GM19240 (cell line): ENCODE data around the gene SMIM26.
"Not testable (repeated sequence)": the region's sequence is repeated elsewhere in the genome, so short reads cannot be mapped to it uniquely, and the experiment has no call there.

Experiments used
- DNase-seq: peaks from one replicate; pipeline ENCODE4 v3.0.0; 2011; ENCODE audit warnings: low spot score; ENCODE audit not compliant: insufficient read length

SMIM26 gene

GRCh38 chr20:18566892-18567738 is at the start of gene SMIM26:
Gene SMIM26, plus strand, starts transcription at chr20:18567432. Its CDS starts 47 bp downstream, at chr20:18567479.
- peak; percentile 93 for DNase-seq

- not testable (repeated sequence) for DNase-seq
Measured at GRCh38 chr20:18522066-18522465, 45.2 kb upstream of the SMIM26 start.

GRCh38 chr20:18523066-18523465 is 44.2 kb upstream of the SMIM26 start:
- DNase-seq, result no peak

- no peak for DNase-seq
Measured at GRCh38 chr20:18524646-18525045, 42.6 kb upstream of the SMIM26 start.

- not testable (repeated sequence) for DNase-seq
Measured at GRCh38 chr20:18526761-18527160, 40.5 kb upstream of the SMIM26 start.

- DNase-seq, result no peak
Measured at GRCh38 chr20:18527339-18527738, 39.9 kb upstream of the SMIM26 start.

GRCh38 chr20:18527836-18528235 is 39.4 kb upstream of the SMIM26 start:
- DNase-seq, result no peak

GRCh38 chr20:18529041-18529440 is 38.2 kb upstream of the SMIM26 start:
- no peak for DNase-seq

GRCh38 chr20:18532626-18533025 is 34.6 kb upstream of the SMIM26 start:
- DNase-seq, result no peak

GRCh38 chr20:18533491-18533890 is 33.7 kb upstream of the SMIM26 start:
- no peak for DNase-seq

GRCh38 chr20:18533978-18534644 is 33.1 kb upstream of the SMIM26 start:
- no peak for DNase-seq

- no peak for DNase-seq
Measured at GRCh38 chr20:18537651-18538050, 29.6 kb upstream of the SMIM26 start.

- DNase-seq, result no peak
Measured at GRCh38 chr20:18541741-18542140, 25.5 kb upstream of the SMIM26 start.

- DNase-seq, result no peak
Measured at GRCh38 chr20:18543216-18543615, 24.0 kb upstream of the SMIM26 start.

- no peak for DNase-seq
Measured at GRCh38 chr20:18543932-18544331, 23.3 kb upstream of the SMIM26 start.

- DNase-seq, result no peak
Measured at GRCh38 chr20:18545566-18545965, 21.7 kb upstream of the SMIM26 start.

- DNase-seq, result no peak
Measured at GRCh38 chr20:18548465-18548864, 18.8 kb upstream of the SMIM26 start.

GRCh38 chr20:18553746-18554145 is 13.5 kb upstream of the SMIM26 start:
- no peak for DNase-seq

- DNase-seq, result no peak
Measured at GRCh38 chr20:18567739-18568091, 483 bp downstream of the SMIM26 start.

- DNase-seq, result no peak
Measured at GRCh38 chr20:18571009-18571408, 3.8 kb downstream of the SMIM26 start.

- DNase-seq, result no peak
Measured at GRCh38 chr20:18571578-18571977, 4.3 kb downstream of the SMIM26 start.

GRCh38 chr20:18577942-18578341 is 10.7 kb downstream of the SMIM26 start:
- DNase-seq, result no peak

GRCh38 chr20:18578581-18578980 is 11.3 kb downstream of the SMIM26 start:
- DNase-seq, result no peak
